MCF 10A (cell line): ENCODE measurements around the gene LHFPL3. TPM values are rescaled to one million over a fixed set of nuclear protein-coding genes. Genes with fewer than 3 reads are reported as not detected.
A peak's percentile ranks its signal among the peaks of the same experiment; 100 is the strongest.

Experiments used
- BruUV-seq: library from RNA; stranded (reverse); fragments of 400-500 nt; replicated peaks from 2 replicates; lab custom pipeline; 2021; lab: Mats Ljungman, UMichigan
- CTCF ChIA-PET: fragments of 300-600 bp; sonication (Branson Sonifier 250); formaldehyde crosslinking; extraction: SDS; loops from one replicate; lab custom pipeline; 2021; ENCODE audit warnings: antibody characterized with exemption, inconsistent platforms; lab: Yijun Ruan, JAX
- POLR2A ChIA-PET: fragments of 300-600, 350-650 bp; sonication (Branson Sonifier 250); formaldehyde crosslinking; extraction: SDS; loops from one replicate; lab custom pipeline; 2020; ENCODE audit warnings: antibody characterized with exemption, inconsistent platforms; lab: Yijun Ruan, JAX
- DNase-seq: peaks from one replicate; pipeline ENCODE4 v3.0.0-alpha.2; 2018; ENCODE audit not compliant: unreplicated experiment
- H3K27ac Mint-ChIP-seq: one replicate; pipeline ENCODE4 v1.8.0; 2022; ENCODE audit warnings: mild to moderate bottlenecking, low read depth, mixed read lengths; ENCODE audit not compliant: unreplicated experiment
- H3K27me3 Mint-ChIP-seq: one replicate; pipeline ENCODE4 v1.8.0; 2022; ENCODE audit warnings: mixed read lengths; ENCODE audit not compliant: insufficient read depth, unreplicated experiment
- H3K36me3 Mint-ChIP-seq: one replicate; pipeline ENCODE4 v1.8.0; 2022; ENCODE audit warnings: mild to moderate bottlenecking, moderate library complexity, mixed read lengths; ENCODE audit not compliant: insufficient read depth, unreplicated experiment
- H3K4me1 Mint-ChIP-seq: one replicate; pipeline ENCODE4 v1.8.0; 2022; ENCODE audit warnings: mixed read lengths; ENCODE audit not compliant: insufficient read depth, unreplicated experiment
- H3K4me3 Mint-ChIP-seq: one replicate; pipeline ENCODE4 v1.8.0; 2022; ENCODE audit warnings: mild to moderate bottlenecking, moderate library complexity, mixed read lengths; ENCODE audit not compliant: unreplicated experiment
- H3K9me3 Mint-ChIP-seq: one replicate; pipeline ENCODE4 v1.8.0; 2022; ENCODE audit warnings: mixed read lengths; ENCODE audit not compliant: unreplicated experiment
- CTCF ChIP-seq: fragments of 200-600 bp; IDR thresholded peaks from one replicate; pipeline ENCODE4 v1.8.0; 2022; ENCODE audit warnings: antibody characterized with exemption, mild to moderate bottlenecking; ENCODE audit not compliant: unreplicated experiment
- intact Hi-C: fragments of 100-400 bp; cut with micrococcal nuclease; formaldehyde crosslinking; loops from 2 replicates; pipeline ENCODE4 v1.14.1; 2022
- total RNA-seq: library from RNA; stranded (reverse); gene quantifications from 2 replicates; pipeline ENCODE4 v1.2.3, GENCODE V29; 2022

Gene LHFPL3
- total RNA-seq, 1 experiment from 2014 or later, result not detected

GRCh38 chr7:104861729-104862390 lies 533.5 kb downstream of the LHFPL3 start:
- CTCF ChIA-PET, result interaction anchor here (0.9 to 4.2 kb wide), 7 partner anchors 10 to 631 kb away, joined by 3 to 49 read pairs (median 5); no protein-coding TSS in a partner anchor
- POLR2A ChIA-PET, result interaction anchor here (0.7 kb wide), 1 partner anchor 15 kb away, joined by 3 read pairs; no protein-coding TSS in a partner anchor
- Mint-ChIP-seq H3K9me3 (no peaks in the 10 kb centered on the region), H3K36me3 (no peaks in the 10 kb centered on the region), H3K4me3 (no peak overlapping the region), H3K27me3 (peaks cover 83% of the 10 kb centered on the region), H3K27ac (no peak overlapping the region), H3K4me1 (no peaks in the 10 kb centered on the region)
- no peak for TF ChIP-seq CTCF
- intact Hi-C loops, result no loop called here
- DNase-seq, result no peak
- no TSS peak for BruUV-seq

- peaks cover 90% of the 10 kb centered on the region for H3K27me3 Mint-ChIP-seq
- no TSS peak for BruUV-seq
- no peak overlapping the region for H3K27ac Mint-ChIP-seq
- H3K9me3 Mint-ChIP-seq, result no peaks in the 10 kb centered on the region
- intact Hi-C loops, result no loop called here
- DNase-seq, result peak; percentile 44
- H3K36me3 Mint-ChIP-seq, result no peaks in the 10 kb centered on the region
- H3K4me1 Mint-ChIP-seq, result no peaks in the 10 kb centered on the region
- H3K4me3 Mint-ChIP-seq, result no peak overlapping the region
- ChIA-PET CTCF (interaction anchor here (0.6 to 4.2 kb wide), 10 partner anchors 11 to 1531 kb away, joined by 3 to 49 read pairs (median 5); no protein-coding TSS in a partner anchor), POLR2A (no interaction called here)
- peak; percentile 16 for TF ChIP-seq CTCF
Measured at GRCh38 chr7:104862719-104863118, 534.3 kb downstream of the LHFPL3 start.

GRCh38 chr7:104873401-104873800 lies 545.0 kb downstream of the LHFPL3 start:
- H3K27ac Mint-ChIP-seq, result no peak overlapping the region
- no peak for DNase-seq
- H3K4me1 Mint-ChIP-seq, result no peaks in the 10 kb centered on the region
- H3K4me3 Mint-ChIP-seq, result no peak overlapping the region
- ChIA-PET CTCF (interaction anchor here (0.5 to 2.6 kb wide), 5 partner anchors 10 to 698 kb away, joined by 3 to 24 read pairs (median 3); no protein-coding TSS in a partner anchor), POLR2A (no interaction called here)
- H3K36me3 Mint-ChIP-seq, result no peaks in the 10 kb centered on the region
- BruUV-seq, result no TSS peak
- intact Hi-C loops, result no loop called here
- no peak for TF ChIP-seq CTCF
- H3K9me3 Mint-ChIP-seq, result no peaks in the 10 kb centered on the region
- H3K27me3 Mint-ChIP-seq, result peaks cover 18% of the 10 kb centered on the region

- ChIA-PET POLR2A (no interaction called here), CTCF (interaction anchor here (0.5 to 1.2 kb wide), 2 partner anchors 19 to 31 kb away, joined by 3 read pairs; no protein-coding TSS in a partner anchor)
- no TSS peak for BruUV-seq
- Mint-ChIP-seq H3K4me1 (no peaks in the 10 kb centered on the region), H3K27me3 (peaks cover 25% of the 10 kb centered on the region), H3K36me3 (no peaks in the 10 kb centered on the region), H3K27ac (no peak overlapping the region), H3K4me3 (no peak overlapping the region), H3K9me3 (no peaks in the 10 kb centered on the region)
- intact Hi-C loops, result no loop called here
- DNase-seq, result no peak
- no peak for TF ChIP-seq CTCF
Measured at GRCh38 chr7:104878577-104878976, 550.2 kb downstream of the LHFPL3 start.
